ENCODE measurements around the gene RBM15.

DNA sequence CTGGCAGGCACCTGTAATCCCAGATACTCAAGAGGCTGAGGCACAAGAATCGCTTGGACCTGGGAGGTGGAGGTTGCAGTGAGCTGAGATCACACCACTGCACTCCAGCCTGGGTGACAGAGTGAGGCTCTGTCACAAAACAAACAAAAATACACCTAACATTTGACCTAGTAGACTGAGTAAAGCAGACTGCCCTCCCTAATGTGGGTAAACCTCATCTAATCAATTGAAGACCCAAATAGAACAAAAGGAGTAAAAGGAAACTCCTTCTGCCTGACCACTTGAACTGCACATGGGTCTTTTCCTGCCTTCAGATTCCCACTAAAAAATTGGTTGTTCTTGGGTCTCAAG, 19.0 kb upstream of the RBM15 start:
- TF ChIP-seq, protein P1, sequence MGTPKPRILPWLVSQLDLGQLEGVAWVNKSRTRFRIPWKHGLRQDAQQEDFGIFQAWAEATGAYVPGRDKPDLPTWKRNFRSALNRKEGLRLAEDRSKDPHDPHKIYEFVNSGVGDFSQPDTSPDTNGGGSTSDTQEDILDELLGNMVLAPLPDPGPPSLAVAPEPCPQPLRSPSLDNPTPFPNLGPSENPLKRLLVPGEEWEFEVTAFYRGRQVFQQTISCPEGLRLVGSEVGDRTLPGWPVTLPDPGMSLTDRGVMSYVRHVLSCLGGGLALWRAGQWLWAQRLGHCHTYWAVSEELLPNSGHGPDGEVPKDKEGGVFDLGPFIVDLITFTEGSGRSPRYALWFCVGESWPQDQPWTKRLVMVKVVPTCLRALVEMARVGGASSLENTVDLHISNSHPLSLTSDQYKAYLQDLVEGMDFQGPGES (IDR thresholded peaks at IDR 0.05; ENCODE audit: low read depth, low read length) = no peak
- TF ChIP-seq, protein P2, sequence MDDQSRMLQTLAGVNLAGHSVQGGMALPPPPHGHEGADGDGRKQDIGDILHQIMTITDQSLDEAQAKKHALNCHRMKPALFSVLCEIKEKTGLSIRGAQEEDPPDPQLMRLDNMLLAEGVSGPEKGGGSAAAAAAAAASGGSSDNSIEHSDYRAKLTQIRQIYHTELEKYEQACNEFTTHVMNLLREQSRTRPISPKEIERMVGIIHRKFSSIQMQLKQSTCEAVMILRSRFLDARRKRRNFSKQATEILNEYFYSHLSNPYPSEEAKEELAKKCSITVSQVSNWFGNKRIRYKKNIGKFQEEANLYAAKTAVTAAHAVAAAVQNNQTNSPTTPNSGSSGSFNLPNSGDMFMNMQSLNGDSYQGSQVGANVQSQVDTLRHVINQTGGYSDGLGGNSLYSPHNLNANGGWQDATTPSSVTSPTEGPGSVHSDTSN (IDR thresholded peaks at IDR 0.05) = no peak
- TF ChIP-seq, protein P3, sequence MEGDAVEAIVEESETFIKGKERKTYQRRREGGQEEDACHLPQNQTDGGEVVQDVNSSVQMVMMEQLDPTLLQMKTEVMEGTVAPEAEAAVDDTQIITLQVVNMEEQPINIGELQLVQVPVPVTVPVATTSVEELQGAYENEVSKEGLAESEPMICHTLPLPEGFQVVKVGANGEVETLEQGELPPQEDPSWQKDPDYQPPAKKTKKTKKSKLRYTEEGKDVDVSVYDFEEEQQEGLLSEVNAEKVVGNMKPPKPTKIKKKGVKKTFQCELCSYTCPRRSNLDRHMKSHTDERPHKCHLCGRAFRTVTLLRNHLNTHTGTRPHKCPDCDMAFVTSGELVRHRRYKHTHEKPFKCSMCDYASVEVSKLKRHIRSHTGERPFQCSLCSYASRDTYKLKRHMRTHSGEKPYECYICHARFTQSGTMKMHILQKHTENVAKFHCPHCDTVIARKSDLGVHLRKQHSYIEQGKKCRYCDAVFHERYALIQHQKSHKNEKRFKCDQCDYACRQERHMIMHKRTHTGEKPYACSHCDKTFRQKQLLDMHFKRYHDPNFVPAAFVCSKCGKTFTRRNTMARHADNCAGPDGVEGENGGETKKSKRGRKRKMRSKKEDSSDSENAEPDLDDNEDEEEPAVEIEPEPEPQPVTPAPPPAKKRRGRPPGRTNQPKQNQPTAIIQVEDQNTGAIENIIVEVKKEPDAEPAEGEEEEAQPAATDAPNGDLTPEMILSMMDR (IDR thresholded peaks at IDR 0.05) = no peak
- no peak for TF ChIP-seq RFX5 (IDR thresholded peaks at IDR 0.05; ENCODE audit: low read length)

All from SK-N-SH (cell line).